Measurements from ENCODE around the gene RNF133. TPM values are rescaled to one million over a fixed set of nuclear protein-coding genes. Genes with fewer than 3 reads are reported as not detected.

RNF133 gene
- total RNA-seq: 1.9 and 2.2 TPM in 2 replicates
- 0.10 TPM in 1 of 2 replicates, not detected in the other for polyA plus RNA-seq

DNA sequence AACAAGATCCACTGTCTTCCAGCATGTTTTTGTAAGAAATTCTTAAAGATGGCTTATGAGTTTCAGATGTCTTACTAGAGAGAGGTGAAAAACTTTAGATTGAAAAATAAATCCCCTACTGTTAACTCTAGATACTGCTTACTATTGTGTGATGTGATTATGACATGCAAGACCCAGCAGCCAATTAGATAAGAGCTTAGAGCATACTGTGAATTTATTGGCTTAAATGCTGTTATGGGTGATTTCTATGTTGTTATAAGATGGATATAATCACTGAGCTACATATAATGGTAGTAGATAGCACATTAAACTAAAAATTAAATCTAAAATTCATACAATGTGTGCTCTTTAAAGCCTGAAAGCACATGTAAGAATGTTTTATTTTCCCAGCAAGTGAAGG is at the start of gene RNF133:
RNF133 (minus strand) TSS at position 101 of the 400 bp plus-strand sequence. CDS start 199 bp downstream, outside the sequence.
- H3K4me3 ChIP-seq: no peak within 1 kb of the TSS
- no peaks in the 10 kb centered on the region for H3K4me1 ChIP-seq (ENCODE audit: insufficient read depth)
- no peak within 1 kb of the TSS for H3K4me2 ChIP-seq
- H3K9me2 ChIP-seq (replicated peaks; ENCODE audit: insufficient read depth): no peaks in the 10 kb centered on the region
- DNase-seq (ENCODE audit: low spot score): no peak
- H2AFZ ChIP-seq: no peak within 1 kb of the TSS
- no peaks in the 10 kb centered on the region for H3K79me2 ChIP-seq
- TF ChIP-seq, protein P1, sequence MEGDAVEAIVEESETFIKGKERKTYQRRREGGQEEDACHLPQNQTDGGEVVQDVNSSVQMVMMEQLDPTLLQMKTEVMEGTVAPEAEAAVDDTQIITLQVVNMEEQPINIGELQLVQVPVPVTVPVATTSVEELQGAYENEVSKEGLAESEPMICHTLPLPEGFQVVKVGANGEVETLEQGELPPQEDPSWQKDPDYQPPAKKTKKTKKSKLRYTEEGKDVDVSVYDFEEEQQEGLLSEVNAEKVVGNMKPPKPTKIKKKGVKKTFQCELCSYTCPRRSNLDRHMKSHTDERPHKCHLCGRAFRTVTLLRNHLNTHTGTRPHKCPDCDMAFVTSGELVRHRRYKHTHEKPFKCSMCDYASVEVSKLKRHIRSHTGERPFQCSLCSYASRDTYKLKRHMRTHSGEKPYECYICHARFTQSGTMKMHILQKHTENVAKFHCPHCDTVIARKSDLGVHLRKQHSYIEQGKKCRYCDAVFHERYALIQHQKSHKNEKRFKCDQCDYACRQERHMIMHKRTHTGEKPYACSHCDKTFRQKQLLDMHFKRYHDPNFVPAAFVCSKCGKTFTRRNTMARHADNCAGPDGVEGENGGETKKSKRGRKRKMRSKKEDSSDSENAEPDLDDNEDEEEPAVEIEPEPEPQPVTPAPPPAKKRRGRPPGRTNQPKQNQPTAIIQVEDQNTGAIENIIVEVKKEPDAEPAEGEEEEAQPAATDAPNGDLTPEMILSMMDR (IDR thresholded peaks at IDR 0.05; ENCODE audit: poor library complexity): no peak
- TF ChIP-seq EZH2 (IDR thresholded peaks at IDR 0.05; ENCODE audit: borderline replicate concordance) (no peak), EZH2phosphoT487 (IDR thresholded peaks at IDR 0.05; ENCODE audit: low read depth, severe bottlenecking, unreplicated experiment) (no peak)
- H3K27me3 ChIP-seq: no peaks in the 10 kb centered on the region
- H3K36me3 ChIP-seq (replicated peaks; ENCODE audit: insufficient read depth, low read depth): no peaks in the 10 kb centered on the region
- H4K20me1 ChIP-seq (ENCODE audit: insufficient read depth, poor library complexity, severe bottlenecking): no peaks in the 10 kb centered on the region
- no peaks in the 10 kb centered on the region for H3K9me3 ChIP-seq (ENCODE audit: low read depth)
- H3K27ac ChIP-seq: no peak within 1 kb of the TSS

DNA sequence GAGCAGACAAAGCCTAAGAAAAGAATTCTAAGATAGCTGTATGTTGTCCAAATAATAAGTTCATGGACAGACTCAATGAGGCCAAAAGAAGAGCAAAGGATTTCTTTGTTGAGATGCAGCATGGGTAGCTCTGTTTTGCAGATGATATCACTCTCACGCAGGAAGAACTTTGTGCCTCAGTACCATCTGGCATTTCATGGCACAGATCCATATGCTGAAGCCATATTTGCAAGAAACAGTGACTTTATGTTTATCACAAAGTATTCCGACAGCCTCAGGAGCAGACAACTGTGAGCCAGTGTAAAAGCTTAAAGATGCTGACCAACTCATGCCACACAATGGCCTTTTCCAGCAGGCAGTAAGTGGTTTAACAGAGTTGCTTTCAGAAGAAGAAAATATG is 49.3 kb upstream of the RNF133 start:
- H4K20me1 ChIP-seq (ENCODE audit: insufficient read depth, poor library complexity, severe bottlenecking): no peaks in the 10 kb centered on the region
- no peak overlapping the region for H2AFZ ChIP-seq
- WGBS (ENCODE audit: low lambda C conversion rate, missing lambda C conversion rate): 85% methylated on average over 2 of the region's 2 CpGs
- H3K79me2 ChIP-seq: no peaks in the 10 kb centered on the region
- no peaks in the 10 kb centered on the region for H3K9me3 ChIP-seq (ENCODE audit: low read depth)
- DNase-seq (ENCODE audit: low spot score): no peak
- H3K4me3 ChIP-seq: no peak overlapping the region
- no peak overlapping the region for H3K27ac ChIP-seq
- peaks cover 5% of the 10 kb centered on the region for H3K4me1 ChIP-seq (ENCODE audit: insufficient read depth)
- H3K9me2 ChIP-seq (replicated peaks; ENCODE audit: insufficient read depth): no peaks in the 10 kb centered on the region
- TF ChIP-seq EZH2 (IDR thresholded peaks at IDR 0.05; ENCODE audit: borderline replicate concordance) (no peak), EZH2phosphoT487 (IDR thresholded peaks at IDR 0.05; ENCODE audit: low read depth, severe bottlenecking, unreplicated experiment) (no peak)
- no peak overlapping the region for H3K4me2 ChIP-seq
- H3K36me3 ChIP-seq (replicated peaks; ENCODE audit: insufficient read depth, low read depth): no peaks in the 10 kb centered on the region
- no peaks in the 10 kb centered on the region for H3K27me3 ChIP-seq

GRCh38 chr7:122746948-122747347 is 48.0 kb upstream of the RNF133 start:
- WGBS (ENCODE audit: low lambda C conversion rate, missing lambda C conversion rate): 78% methylated on average over 2 of the region's 2 CpGs
- H3K4me2 ChIP-seq: no peak overlapping the region
- H3K4me3 ChIP-seq: no peak overlapping the region
- no peaks in the 10 kb centered on the region for H3K79me2 ChIP-seq
- DNase-seq (ENCODE audit: low spot score): no peak
- H3K27ac ChIP-seq: no peak overlapping the region
- H3K9me2 ChIP-seq (replicated peaks; ENCODE audit: insufficient read depth): no peaks in the 10 kb centered on the region
- H3K27me3 ChIP-seq: no peaks in the 10 kb centered on the region
- H2AFZ ChIP-seq: no peak overlapping the region
- H4K20me1 ChIP-seq (ENCODE audit: insufficient read depth, poor library complexity, severe bottlenecking): no peaks in the 10 kb centered on the region
- TF ChIP-seq EZH2 (IDR thresholded peaks at IDR 0.05; ENCODE audit: borderline replicate concordance) (no peak), EZH2phosphoT487 (IDR thresholded peaks at IDR 0.05; ENCODE audit: low read depth, severe bottlenecking, unreplicated experiment) (no peak)
- TF ChIP-seq, protein P1 (IDR thresholded peaks at IDR 0.05; ENCODE audit: poor library complexity): no peak
- H3K9me3 ChIP-seq (ENCODE audit: low read depth): no peaks in the 10 kb centered on the region
- no peaks in the 10 kb centered on the region for H3K36me3 ChIP-seq (replicated peaks; ENCODE audit: insufficient read depth, low read depth)
- H3K4me1 ChIP-seq (ENCODE audit: insufficient read depth): no peaks in the 10 kb centered on the region

DNA sequence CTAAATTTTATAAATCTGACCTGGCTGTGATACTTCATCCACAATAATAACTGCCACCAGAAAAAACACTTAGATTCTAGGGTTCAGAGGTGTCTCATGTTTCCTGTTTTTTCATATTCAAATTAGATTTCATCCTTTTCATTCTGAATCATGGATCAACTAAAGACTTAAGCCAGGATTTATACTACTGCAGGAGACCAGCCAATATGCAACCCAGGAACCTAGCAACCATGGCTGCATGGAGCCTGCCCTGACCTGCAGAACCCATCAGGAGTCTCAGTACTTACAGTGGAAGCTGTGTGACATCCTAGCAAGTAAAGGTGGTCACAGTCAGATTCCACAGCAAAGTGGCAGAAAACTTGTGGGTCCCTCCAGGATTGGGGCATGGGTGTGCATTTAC is 44.3 kb upstream of the RNF133 start:
- H2AFZ ChIP-seq: no peak overlapping the region
- no peak overlapping the region for H3K4me3 ChIP-seq
- no peaks in the 10 kb centered on the region for H4K20me1 ChIP-seq (ENCODE audit: insufficient read depth, poor library complexity, severe bottlenecking)
- no peaks in the 10 kb centered on the region for H3K27me3 ChIP-seq
- H3K9me2 ChIP-seq (replicated peaks; ENCODE audit: insufficient read depth): no peaks in the 10 kb centered on the region
- H3K4me2 ChIP-seq: no peak overlapping the region
- H3K79me2 ChIP-seq: no peaks in the 10 kb centered on the region
- H3K4me1 ChIP-seq (ENCODE audit: insufficient read depth): no peaks in the 10 kb centered on the region
- no peaks in the 10 kb centered on the region for H3K36me3 ChIP-seq (replicated peaks; ENCODE audit: insufficient read depth, low read depth)
- H3K27ac ChIP-seq: no peak overlapping the region
- DNase-seq (ENCODE audit: low spot score): no peak
- no peak for TF ChIP-seq EZH2phosphoT487 (IDR thresholded peaks at IDR 0.05; ENCODE audit: low read depth, severe bottlenecking, unreplicated experiment)
- TF ChIP-seq, protein P1 (IDR thresholded peaks at IDR 0.05; ENCODE audit: poor library complexity): no peak
- TF ChIP-seq EZH2 (IDR thresholded peaks at IDR 0.05; ENCODE audit: borderline replicate concordance): no peak
- no peaks in the 10 kb centered on the region for H3K9me3 ChIP-seq (ENCODE audit: low read depth)

All from hepatocyte (in vitro differentiated cells).